ENCODE data around the gene CAMK2N1.
A peak's percentile ranks its signal among the peaks of the same experiment; 100 is the strongest.

Gene CAMK2N1

DNA sequence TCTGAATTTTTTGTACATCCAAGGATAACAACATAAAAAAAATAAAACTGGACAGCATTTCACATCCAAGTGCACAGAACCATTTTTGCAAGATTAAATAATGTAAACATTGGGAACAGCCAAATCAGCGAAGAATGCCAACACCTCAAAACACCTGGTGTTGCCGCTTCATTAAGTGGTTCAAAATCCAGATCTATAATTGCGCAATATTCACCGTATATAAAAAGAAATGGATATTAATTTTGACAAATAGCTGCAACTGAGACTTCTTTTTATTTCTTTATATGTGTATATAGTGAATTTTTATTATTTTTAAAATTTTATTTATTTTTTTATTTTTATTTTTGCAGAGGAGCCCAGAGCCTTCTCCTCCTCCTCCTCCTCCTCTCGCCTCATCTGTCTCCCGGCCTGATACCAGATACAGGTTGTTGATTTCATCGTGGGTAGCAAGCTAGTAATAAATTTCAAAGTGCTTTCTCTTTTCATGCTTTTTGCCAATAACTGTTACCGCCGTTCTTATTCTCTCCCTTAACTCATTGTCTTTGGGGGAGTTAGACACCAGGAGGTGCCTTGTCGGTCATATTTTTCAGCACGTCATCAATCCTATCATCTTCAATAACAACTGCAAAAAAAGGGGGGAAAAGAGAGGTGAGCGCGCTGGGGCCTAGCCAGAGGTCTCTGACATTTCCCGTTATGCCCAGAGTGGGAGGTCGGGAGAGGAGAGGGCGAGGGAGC is 2.7 kb downstream of the CAMK2N1 start:
- TF ChIP-seq, protein P1, sequence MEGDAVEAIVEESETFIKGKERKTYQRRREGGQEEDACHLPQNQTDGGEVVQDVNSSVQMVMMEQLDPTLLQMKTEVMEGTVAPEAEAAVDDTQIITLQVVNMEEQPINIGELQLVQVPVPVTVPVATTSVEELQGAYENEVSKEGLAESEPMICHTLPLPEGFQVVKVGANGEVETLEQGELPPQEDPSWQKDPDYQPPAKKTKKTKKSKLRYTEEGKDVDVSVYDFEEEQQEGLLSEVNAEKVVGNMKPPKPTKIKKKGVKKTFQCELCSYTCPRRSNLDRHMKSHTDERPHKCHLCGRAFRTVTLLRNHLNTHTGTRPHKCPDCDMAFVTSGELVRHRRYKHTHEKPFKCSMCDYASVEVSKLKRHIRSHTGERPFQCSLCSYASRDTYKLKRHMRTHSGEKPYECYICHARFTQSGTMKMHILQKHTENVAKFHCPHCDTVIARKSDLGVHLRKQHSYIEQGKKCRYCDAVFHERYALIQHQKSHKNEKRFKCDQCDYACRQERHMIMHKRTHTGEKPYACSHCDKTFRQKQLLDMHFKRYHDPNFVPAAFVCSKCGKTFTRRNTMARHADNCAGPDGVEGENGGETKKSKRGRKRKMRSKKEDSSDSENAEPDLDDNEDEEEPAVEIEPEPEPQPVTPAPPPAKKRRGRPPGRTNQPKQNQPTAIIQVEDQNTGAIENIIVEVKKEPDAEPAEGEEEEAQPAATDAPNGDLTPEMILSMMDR (IDR thresholded peaks at IDR 0.05; ENCODE audit: low read depth, low read length, missing control alignments) = no peak
- DNase-seq (ENCODE audit: low read depth) = no peak
- peak overlapping the region; percentile 87 for H3K4me3 ChIP-seq (ENCODE audit: low read depth, low read length)
- in situ Hi-C loops (cut with HindIII; ENCODE audit: low sequenced_read_pairs) = no loop called here

DNA sequence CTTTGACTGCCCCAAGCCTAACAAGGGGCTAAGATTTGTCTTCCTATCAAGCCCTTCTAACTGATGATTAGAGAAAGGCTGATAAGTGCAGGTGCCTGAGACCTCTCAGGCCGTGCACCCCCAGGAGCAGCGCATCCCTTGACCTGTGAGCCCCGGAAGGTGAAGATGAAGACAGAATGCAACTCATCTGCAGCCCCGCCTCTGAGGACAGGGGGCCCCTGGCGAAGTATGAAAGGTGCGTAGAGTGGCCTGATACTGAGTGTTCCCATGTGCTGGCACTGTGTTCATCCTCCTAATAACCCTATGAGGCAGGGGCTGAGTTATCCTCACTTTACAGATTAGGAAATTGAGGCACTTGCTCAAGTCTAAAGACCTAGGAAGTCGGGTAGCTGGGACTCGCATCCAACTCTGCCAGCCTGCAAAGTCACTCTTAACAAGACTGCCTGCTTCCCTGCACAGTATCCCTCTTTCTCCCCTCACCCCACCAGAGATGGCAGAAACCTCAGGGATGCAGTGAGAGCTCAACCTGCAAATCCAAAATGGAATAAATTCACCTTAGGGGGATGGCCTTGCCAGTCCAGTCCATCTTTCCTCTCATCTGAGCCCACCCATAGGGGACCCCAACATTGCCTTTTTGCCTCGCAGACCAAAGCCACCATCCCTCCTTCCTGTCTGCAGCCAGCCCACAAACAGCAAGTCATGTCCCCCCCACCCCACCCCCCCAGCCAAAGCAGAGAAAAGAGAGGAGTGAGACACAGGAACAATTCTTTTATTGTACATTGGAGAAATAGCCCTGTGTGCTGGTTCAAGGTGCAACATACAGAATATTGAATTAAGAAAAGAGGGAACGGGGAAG is 4.1 kb downstream of the CAMK2N1 start:
- in situ Hi-C loops (cut with HindIII; ENCODE audit: low sequenced_read_pairs) = no loop called here
- TF ChIP-seq, protein P1 (IDR thresholded peaks at IDR 0.05; ENCODE audit: low read depth, low read length, missing control alignments) = no peak

DNA sequence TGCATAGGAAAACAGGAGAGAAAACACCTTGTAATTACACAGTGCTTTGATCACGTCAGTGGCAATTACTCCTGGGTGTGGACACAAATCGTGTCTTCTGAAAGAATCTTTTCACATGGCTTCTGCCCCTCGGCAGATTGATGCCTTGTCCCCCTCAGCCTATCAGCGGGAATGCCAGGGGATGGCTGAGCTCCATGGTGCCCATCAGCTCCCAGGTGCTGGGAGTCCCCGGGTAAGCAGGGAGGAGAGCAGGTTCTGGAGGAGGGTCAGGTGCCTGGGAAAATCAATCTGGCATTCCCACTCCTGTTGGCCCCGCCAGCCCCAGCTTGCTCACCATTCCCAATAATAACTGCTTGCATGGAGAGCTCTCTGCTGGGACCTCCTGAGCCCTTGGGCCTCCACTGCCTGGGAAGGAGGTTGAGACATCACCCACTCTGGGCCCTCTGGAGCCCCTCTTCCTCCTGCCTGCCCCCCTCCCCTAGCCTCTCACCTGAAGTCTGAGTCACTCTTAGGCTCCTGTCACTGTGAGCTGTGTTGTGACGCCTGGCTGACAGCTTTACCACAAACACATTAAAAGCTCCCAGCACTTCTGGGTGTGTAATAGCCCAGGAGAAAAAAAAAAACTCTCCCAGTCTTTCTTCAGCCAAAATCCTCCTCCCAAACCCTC is 4.9 kb downstream of the CAMK2N1 start:
- H3K4me3 ChIP-seq (ENCODE audit: low read depth, low read length) = no peak overlapping the region
- no peak for DNase-seq (ENCODE audit: low read depth)
- TF ChIP-seq, protein P1 (IDR thresholded peaks at IDR 0.05; ENCODE audit: low read depth, low read length, missing control alignments) = no peak
- in situ Hi-C loops (cut with HindIII; ENCODE audit: low sequenced_read_pairs) = no loop called here

More for the DNA sequence above, 4.1 kb downstream of the CAMK2N1 start:
- no peak for DNase-seq (ENCODE audit: low read depth)
- H3K4me3 ChIP-seq (ENCODE audit: low read depth, low read length) = no peak overlapping the region

DNA sequence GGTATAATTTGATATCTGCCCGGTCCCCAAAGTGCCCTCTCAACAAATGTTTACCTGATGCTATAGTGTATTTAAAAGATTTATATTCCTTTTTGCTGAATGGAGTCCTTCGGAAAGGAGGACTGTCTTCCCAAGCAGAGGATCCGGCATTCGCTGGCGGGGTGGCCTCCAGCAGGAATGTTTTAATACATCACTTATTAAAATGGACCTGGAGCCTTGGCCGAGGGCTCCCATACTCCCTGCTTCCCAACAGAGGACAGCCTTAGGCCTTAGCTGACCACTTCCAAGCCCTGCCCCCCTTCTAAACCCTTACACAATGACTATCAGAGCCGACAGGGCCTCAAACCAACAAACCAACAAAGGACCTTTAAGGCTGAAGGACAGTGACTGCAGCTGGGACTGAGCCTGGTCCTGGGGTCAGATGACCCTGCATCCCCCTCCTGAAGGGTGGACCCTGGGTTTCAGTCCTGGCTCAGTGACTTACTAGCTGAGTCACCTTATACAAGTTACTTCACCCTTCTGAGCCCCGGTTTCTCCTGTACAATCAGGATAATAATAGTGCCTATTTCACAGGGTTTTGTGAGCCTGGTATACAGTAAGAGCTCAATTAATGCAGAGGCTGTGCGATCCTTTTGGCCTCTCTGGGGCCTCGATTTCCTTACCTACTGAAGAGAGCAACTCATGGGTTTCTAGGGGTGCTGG is 5.6 kb downstream of the CAMK2N1 start:
- no peak for DNase-seq (ENCODE audit: low read depth)
- no peak overlapping the region for H3K4me3 ChIP-seq (ENCODE audit: low read depth, low read length)
- TF ChIP-seq, protein P1 (IDR thresholded peaks at IDR 0.05; ENCODE audit: low read depth, low read length, missing control alignments) = no peak
- in situ Hi-C loops (cut with HindIII; ENCODE audit: low sequenced_read_pairs) = no loop called here

DNA sequence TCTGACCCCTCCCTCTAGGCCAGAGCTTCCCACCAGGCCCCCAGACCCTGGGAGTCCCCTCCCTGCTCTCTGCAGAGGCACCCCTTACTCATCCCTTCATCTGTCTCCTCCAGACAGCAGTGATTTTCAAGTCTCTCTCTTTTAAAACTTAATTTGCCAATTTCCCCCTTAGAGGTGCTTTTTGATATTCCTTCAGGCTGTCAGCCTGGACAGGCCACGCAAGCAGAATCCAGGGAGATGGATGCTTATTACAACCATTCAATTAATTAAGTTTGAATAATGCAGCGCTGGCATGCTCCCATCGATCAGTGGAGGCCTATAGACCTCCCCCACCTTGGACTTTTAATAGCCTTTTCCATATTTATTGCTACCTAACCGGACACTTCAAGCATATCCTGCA is 6.2 kb downstream of the CAMK2N1 start:
- TF ChIP-seq, protein P1 (IDR thresholded peaks at IDR 0.05; ENCODE audit: low read depth, low read length, missing control alignments) = no peak
- no peak for DNase-seq (ENCODE audit: low read depth)
- H3K4me3 ChIP-seq (ENCODE audit: low read depth, low read length) = no peak overlapping the region
- in situ Hi-C loops (cut with HindIII; ENCODE audit: low sequenced_read_pairs) = loop anchor here (10.0 kb wide), 1 partner anchor 265 kb away; no protein-coding TSS in a partner anchor
